NCI-H1092 (cell line): Measurements from ENCODE around the gene SMPDL3A.
"Not testable (repeated sequence)": the region's sequence is repeated elsewhere in the genome, so short reads cannot be mapped to it uniquely, and the experiment has no call there.

ENCODE experiments used
- DNase-seq: peaks from one replicate; lab custom pipeline; 2025; lab: John Stamatoyannopoulos, UW

The SMPDL3A gene, protein sequence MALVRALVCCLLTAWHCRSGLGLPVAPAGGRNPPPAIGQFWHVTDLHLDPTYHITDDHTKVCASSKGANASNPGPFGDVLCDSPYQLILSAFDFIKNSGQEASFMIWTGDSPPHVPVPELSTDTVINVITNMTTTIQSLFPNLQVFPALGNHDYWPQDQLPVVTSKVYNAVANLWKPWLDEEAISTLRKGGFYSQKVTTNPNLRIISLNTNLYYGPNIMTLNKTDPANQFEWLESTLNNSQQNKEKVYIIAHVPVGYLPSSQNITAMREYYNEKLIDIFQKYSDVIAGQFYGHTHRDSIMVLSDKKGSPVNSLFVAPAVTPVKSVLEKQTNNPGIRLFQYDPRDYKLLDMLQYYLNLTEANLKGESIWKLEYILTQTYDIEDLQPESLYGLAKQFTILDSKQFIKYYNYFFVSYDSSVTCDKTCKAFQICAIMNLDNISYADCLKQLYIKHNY

DNA sequence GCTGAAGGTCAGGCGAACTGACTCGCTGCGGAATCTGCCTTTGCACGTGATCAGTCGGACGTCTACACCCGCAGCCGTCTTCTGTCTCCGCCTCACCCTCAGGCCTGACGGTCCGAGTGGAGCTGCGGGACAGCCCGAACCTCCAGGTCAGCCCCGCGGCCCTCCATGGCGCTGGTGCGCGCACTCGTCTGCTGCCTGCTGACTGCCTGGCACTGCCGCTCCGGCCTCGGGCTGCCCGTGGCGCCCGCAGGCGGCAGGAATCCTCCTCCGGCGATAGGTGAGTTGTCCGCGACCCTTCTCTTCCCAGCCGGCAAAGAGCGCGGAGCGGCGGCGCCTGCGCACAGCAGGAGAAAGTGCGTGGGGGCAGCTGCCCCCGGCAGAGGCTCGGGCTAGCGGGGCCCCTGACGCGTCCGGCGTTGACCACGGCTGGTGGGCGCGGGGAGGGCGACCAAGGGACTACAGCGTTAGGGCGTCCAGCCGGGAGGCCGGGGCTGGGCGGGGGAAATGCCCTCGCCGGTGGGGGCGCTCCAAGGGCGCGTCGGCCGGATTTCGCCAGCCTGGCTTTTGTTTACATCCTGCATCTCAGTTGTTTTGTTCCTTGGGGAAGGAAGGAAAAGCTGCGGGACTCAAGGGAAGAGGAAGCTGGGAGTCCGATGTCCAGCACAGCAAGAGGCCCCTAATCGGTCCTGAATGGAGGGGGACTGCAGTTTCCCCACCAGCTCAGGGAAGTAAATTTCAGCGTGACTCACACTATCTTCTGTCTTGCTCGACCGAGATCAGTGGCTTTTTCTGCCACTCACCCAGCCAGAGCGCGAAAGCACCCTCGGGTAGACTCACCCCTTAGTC, at the start of gene SMPDL3A:
Gene SMPDL3A, plus strand, starts transcription at position 77 of the 846 bp plus-strand sequence. Its CDS starts 89 bp downstream, at position 166.
- peak; percentile 58 for DNase-seq

DNA sequence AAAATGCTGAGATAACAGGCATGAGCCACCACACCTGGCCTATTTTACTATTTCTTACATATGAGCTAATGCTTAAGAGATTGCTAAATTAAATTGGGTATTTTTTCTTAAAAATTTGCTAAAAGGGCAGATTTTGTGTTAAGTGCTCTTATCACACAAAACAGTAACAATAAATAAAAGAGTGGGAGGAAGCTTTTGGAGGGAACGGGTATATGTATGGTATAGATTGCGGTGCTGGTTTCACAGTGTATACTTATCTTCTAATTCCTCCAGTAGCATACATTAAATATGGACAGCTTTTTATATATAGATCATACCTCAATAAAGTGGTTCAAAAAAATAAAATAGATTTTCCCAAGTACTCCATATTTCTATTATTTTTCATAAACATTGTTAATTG, 49.0 kb upstream of the SMPDL3A start:
- no peak for DNase-seq

DNA sequence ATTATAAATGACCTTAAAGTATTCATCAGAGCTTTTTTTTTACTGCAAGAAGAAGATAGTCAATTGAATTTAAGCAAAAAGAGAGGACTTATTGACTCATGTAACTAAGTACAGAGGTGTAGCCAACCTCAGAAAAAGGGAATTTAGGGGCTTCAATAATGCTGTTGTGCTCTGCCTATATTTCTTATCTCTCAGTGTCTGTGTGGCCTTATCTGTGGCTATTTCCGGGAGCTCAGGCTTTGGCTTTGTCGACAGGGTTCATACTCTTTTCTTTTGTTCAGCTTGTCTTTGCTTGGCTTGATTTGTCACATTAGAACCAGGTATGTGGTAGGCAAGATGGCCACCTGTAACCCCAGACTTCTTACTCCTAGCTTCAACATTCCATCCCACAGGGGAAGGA, 48.1 kb upstream of the SMPDL3A start:
- no peak for DNase-seq

DNA sequence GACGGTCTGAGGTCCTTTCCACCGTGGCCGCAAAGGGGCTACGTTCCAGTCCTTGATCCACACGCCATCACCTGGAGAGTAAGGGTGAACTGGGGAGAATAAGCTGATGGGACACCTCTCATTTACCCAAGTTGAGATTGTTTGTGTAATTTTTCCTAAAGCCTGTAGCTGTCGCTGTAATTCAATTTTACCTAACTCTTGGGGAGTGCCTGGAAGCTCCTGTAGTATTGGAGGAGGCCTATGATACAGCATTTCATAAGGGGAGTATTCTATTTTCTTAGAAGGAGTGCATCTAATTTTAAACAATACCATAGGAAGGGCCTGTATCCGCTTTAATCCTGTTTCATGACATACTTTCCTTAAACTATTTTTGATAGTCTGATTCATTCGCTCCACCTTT, 44.8 kb upstream of the SMPDL3A start:
- DNase-seq, result peak; percentile 45

DNA sequence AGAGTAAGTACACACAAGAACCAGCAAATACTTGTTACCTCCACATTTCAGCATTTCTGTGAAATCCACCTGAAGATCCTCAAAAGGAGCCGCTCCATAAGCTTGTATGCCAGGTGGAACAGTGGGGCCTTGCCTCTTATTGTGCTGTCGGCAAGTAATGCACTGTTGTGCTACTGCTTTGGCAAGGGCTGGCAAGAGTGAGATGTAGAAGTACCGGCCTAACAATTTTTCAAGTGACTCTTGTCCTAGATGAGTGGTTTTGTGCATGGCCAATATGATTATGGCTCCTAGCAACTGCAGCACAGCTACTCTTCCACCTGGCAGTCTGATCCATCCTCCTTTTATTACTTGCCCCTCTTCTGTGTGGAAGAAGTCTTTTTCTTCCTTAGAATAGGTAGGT, 44.2 kb upstream of the SMPDL3A start:
- peak; percentile 54 for DNase-seq

DNA sequence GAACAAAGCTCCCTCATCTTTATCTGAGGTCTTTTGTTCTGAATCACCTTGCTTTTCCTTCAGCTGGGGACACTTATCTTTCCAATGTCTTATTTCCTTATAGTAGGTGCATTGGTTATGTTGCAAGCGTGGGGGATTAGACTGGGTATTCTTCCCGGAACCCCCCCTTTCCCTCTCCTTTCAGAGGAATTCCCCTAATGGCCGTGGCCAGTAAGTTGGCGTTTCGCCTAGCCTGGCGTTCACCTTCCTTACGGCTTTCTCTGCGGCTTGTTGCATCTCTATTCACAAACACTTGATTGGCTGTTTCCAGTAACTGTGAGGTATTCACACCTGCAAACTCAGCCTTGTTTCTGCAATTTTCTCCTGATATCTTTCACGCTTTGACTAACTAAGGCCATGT, 42.4 kb upstream of the SMPDL3A start:
- DNase-seq, result no peak

DNA sequence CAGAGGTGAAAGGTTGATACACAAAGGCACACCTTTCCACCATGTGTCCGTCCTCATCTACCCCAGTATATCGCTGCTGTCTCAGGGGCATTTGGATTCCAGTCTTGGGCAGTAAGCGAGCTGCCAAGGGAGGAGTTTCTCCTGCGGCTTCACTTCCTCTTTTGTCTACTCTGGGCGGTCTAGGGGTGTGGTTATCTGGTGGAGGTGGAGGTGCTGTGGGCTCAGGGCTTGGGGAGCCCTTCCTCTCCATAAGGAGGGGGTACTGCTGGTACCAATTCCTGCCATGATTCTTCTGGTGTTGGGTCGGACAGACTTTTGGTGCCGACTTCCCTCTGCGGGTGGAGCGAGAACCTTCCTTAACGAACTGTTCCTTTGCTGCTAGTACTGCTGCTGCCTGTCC, 41.5 kb upstream of the SMPDL3A start:
- DNase-seq, result no peak

DNA sequence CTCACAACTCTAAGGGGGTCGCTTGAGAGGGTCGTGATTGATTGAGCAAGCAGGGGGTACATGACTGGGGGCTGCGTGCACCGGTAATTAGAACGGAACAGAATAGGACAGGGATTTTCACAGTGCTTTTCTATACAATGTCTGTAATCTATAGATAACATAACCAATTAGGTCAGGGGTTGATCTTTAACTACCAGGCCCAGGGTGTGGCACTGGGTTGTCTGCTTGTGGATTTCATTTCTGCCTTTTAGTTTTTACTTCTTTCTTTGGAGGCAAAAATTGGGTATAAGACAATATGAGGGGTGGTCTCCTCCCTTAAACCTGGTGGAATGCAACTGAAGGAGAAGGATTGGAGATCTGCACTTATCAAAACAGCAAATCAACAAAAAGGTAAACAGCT, 40.1 kb upstream of the SMPDL3A start:
- not testable (repeated sequence) for DNase-seq

DNA sequence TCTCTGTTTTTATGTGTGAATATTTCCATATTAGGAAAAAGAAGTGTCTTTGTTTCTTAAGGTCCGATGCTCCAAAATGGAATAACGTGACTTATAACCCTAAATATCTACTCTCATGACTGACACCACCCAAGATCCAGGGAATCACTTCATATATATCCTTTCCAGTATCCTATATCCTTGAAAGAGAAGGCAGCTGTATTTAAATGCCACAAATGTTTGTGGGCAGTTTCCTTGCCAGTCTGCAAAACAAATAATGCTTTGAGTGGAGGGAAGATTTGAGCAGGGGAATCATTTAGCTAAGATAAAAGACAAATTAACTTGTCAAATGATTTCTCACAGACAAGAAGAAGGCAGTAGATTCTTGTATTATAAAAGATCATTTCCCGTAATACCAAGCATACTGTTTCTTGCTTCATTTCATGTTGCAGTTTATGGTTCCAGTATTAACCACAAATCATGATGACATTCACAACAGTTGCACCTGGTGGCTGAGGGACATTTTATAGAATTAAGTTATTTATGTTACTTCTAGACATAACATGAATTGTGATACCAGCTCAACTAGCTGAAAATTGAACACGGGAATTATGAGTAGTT, 39.5 kb upstream of the SMPDL3A start:
- no peak for DNase-seq

DNA sequence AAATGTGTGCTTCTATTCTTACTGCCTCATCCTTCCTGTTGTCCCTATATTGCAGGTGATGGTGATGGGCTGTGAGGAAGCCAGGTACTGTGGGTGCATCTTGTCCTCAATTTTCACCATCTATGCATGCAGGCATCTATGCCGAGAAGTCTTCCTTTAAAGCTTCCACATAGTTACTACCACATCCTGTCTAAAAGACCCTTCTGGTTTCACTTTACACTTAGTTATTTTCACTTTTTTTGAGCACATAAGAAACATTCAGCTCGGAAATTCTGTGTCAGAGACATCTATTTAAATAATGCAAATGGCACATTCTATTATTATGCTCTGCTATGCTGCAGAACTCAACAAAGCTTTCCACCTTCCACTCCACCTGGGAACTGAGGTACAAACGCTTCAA, 37.7 kb upstream of the SMPDL3A start:
- no peak for DNase-seq

DNA sequence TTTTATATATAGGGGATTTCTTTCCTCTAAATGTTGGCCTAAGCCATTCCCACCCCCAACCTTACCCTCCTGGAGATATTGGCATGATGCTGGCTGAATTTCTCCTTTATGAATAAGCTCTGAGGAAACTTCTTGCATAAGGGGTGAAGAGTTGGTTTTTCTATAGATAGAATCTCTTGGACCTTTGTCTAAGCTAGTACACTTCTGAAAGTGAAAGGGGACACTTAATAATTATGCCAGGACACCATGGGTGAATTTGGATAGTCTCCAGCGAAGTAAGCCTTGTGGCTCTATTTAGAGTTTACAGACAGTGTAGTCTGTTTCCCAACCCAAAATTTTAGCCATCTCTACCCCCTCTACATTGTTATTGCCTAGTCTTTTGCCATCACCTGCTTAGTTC, 36.6 kb upstream of the SMPDL3A start:
- DNase-seq, result no peak

DNA sequence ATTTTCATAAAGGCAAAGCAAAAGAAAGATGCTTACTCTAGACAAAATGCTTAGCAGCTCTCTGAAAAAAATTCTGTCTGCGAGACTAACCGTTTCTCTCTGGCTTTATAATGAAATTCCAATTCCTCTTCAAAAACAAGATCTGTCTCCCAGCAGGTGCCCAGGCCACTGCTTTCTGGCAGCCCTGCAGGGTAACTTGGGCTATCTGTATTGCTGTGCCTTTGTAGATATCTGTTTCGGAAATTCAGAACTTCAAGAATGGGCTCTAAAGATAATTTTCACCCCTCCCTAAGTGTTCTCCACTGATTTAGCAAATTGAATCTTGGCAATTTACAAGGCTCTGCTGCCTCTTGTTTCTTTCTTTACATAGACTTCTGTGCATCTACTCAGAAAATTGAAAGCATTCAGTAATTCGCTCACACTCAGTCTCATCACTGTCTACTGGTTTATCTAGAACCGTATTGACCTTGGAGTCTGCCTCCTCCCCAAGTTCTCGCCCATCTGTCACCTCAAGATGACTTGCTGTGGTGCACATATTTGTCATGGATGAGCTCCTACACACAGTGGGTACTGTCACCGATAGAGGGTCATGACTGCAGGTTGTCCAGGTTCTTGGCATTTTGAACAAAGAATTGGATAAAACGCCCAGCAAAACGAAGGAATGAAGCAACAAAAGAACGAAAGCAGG, 35.9 kb upstream of the SMPDL3A start:
- no peak for DNase-seq

DNA sequence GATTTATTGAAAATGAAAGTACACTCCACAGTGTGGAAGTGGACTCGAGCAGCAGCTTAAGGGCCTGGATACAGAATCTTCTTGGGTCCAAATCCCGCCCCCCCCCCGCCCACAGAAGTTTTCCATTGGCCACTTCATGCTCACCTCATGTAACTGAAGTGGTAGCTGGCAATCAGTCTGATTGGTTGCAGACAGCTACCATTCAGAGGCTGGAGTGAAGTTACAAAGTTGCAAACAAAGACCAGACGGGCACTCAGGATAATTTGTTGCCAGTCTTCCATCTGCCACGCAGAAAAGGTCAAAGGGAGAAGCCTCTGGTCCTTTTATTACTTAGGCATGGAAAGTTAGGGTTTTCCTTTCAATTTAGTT, 35.4 kb upstream of the SMPDL3A start:
- DNase-seq, result no peak

DNA sequence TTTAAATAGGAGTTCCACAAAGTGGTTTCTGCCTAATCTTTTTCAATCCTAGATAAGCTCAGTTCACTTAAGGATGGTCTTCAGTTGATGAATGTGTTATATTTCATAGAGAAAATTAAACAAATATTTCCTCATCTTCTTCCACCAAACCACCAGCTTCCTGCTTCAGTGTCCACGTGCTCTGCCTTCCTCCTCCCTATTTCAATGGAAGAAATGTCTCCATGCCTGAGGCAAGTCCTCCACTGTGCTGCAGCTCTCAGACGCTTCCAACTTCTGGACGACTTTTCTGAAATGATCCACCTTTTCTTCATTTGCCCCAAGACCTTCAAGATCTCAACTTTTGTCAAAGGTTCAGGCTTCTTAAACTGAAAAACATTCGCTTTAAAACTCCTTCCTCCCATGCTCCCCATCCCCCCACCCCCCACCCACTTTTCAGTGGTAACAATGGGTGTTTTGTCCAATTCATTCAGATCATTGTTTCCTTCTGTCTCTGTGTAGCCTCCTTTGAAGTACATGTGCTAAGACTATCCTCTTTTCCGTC, 34.8 kb upstream of the SMPDL3A start:
- DNase-seq, result no peak

DNA sequence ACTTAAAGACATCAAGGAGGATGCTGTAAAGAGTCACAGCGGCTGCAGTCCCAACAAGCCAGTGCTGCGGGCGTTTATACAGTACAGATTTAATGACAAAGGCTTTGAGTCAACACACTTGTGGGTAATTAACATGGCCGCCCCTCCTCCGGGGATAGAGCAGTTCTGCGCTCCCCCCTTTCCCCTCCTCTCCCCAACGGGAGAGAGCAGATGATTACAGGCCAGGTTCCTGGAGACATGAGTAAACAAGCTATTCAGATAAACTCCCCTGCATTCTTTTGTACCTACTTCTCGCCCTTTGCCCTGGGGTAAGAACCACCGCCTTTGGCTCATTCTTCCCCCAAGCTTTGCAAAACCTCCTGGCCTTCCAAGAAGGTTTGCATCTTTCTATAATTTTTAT, 33.2 kb upstream of the SMPDL3A start:
- no peak for DNase-seq

DNA sequence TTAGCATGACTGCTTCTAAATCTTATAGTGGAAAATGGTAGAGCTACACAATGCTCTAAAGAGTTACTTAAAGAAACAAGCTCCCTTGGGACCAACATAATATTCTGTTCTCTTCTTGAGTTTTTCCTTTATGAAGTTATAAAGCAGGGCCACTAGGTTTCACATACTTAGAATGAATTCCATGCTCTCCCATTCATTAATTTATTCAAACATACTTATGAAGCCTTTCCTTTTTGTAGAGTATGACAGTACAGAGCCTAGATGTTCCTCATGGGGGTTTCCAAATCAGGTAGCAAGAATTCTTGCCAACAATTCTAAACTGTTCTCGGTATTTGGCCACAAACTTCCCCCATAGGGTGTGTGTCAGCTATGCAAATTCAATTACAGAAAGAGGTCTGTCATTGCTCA, 30.1 kb upstream of the SMPDL3A start:
- no peak for DNase-seq

DNA sequence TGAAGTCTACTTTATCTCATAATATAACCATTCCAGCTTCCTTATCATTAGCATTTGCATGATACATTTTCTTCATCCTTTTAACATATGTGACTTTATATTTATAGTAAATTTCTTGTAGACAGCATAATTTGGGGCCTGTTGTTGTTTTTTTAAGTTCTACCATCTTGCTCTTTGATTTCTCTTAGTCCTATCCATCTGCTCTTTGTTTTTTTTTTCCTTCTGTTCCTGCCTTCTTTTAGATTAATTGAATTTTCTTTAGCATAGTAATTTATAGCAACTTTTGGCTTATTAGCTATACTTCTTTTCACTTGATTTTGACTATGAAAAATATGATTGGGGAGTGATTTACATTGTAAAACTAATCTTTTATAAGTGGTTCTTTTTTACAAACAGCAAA, 28.7 kb upstream of the SMPDL3A start:
- DNase-seq, result no peak

DNA sequence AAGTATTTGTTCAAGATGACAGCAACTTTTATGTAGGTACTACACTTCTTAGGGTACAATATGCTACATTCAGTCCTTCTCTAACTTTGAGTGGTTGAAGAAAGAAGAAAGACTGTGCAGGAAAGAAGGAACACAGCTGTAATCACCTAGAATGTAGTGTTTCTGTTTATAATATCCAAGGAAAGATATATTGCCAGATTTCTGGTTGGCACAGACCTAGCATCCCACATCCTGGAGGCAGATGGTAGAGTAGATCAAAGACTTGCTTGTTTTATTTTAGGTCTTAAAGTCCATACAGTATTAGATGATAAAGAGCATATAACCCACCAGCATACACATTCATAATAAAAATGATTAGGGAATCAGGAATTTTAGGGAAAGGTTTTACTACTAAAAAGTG, 22.8 kb upstream of the SMPDL3A start:
- DNase-seq, result no peak

DNA sequence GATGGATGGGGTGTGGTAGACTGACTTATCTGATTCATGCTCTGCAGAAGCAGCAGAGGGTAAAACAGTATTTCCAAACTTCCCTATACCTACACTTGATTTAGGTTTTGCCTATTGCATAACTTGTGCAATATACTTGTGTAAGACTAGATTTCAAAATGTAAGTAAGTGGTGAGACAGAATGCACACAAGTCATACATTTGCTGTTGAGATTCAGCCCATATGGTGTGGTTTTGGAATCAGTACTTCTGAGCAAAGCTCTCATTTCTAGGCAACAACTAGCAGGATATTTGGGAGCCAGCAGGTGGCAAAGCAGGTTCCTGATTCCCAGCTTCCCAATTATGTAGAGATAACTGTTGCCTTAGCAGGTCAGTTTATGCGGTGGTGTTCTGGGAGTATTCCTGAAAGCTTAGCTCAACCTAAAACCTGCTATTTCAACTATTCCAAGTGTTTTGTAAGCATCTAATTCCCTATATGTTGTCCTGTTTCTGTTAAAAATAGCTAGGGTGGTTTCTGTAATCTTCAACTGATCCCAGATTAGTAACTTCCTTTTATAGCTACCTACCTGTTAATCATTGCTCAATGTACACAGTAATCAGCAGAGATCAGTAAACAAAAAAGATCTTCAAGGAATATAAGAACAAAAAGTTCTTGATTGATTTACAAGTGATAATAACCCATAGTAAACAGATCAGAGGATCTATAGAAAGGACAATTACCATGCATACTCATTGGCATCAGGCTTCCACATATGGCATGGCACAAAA, 18.0 kb upstream of the SMPDL3A start:
- DNase-seq, result no peak

DNA sequence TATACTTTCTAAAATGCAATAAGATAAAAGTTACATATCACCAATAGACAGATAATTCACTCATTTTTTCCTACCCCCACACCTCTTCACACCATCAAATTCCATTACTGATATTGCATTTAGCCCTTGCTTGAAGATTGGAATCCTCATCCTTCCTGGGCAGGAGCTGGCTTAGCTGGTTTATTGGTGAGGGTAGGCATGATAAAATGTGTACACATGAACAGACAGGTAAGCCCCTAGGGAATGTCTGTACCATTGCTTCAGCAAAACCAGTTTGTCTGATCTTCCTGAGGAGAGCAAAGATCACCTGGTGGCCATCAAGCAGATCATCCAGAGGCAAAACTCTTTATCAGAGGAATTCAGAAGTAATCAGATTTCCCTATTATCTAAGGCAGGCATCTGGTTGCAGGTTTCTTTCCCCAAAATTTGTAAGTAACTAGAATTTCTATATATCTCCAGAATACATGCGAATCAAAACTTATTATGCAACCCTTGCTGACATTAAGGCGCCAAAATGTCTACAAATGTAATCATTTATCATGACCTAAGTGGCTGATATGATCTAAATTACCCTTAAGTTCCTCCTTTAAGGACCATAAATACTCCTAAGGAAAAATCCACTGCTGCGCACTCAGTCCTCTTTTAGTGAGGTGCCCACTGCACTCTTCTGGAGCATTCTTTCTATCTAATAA, 16.2 kb upstream of the SMPDL3A start:
- DNase-seq, result no peak

DNA sequence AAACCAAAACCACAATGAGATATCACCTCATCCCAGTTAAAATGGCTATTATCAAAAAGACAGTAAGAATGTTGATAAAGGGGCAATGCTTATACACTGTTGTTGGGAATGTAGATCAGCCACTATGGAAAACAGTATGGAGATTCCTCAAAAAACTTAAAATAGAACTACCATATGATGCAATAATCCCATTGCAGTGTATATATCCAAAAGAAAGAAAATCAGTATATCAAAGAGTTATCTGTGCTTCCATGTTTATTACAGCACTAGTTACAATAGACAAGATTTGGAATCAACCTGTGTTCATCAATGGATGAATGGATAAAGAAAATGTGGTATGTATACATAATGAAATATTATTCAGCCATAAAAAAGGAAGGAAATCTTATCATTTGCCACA, 13.1 kb upstream of the SMPDL3A start:
- no peak for DNase-seq
